H9 (cell line): ENCODE data around the gene PNKD. TPM values are rescaled to one million over a fixed set of nuclear protein-coding genes. Genes with fewer than 3 reads are reported as not detected.
A peak's percentile ranks its signal among the peaks of the same experiment; 100 is the strongest.

ENCODE experiments used
- DNase-seq: peaks from one replicate; pipeline ENCODE4 v3.0.0-alpha.2; 2017
- H2AFZ ChIP-seq: one replicate; pipeline ENCODE4 v1.6.1; 2013; ENCODE audit warnings: mild to moderate bottlenecking, low read length, control low read depth, moderate library complexity
- H2AK5ac ChIP-seq: 2 replicates; pipeline ENCODE4 v1.6.1; 2013; ENCODE audit warnings: low read length, control low read depth, mixed read lengths; ENCODE audit not compliant: insufficient read length
- H2BK120ac ChIP-seq: one replicate; pipeline ENCODE4 v1.6.1; 2013; ENCODE audit warnings: low read depth, mild to moderate bottlenecking, low read length, control low read depth, inconsistent platforms; ENCODE audit not compliant: poor library complexity, severe bottlenecking
- H2BK12ac ChIP-seq: 2 replicates; pipeline ENCODE4 v1.6.1; 2013; ENCODE audit warnings: low read length, control low read depth, mixed read lengths, low read depth; ENCODE audit not compliant: insufficient read length
- H2BK15ac ChIP-seq: 2 replicates; pipeline ENCODE4 v1.6.1; 2013; ENCODE audit warnings: low read depth, low read length, control low read depth
- H2BK20ac ChIP-seq: one replicate; pipeline ENCODE4 v1.6.1; 2013; ENCODE audit warnings: low read depth, mild to moderate bottlenecking, low read length, control low read depth, inconsistent platforms; ENCODE audit not compliant: poor library complexity, severe bottlenecking
- H2BK5ac ChIP-seq: 2 replicates; pipeline ENCODE4 v1.6.1; 2013; ENCODE audit warnings: low read length, control low read depth, mixed read lengths; ENCODE audit not compliant: insufficient read length
- H3K14ac ChIP-seq: 2 replicates; pipeline ENCODE4 v1.6.1; 2013; ENCODE audit warnings: low read length, control low read depth; ENCODE audit not compliant: insufficient read depth
- H3K18ac ChIP-seq: 2 replicates; pipeline ENCODE4 v1.6.1; 2013; ENCODE audit warnings: low read depth, mild to moderate bottlenecking, mixed read lengths, low read length, control low read depth; ENCODE audit not compliant: insufficient read length
- H3K23ac ChIP-seq: 2 replicates; pipeline ENCODE4 v1.6.1; 2013; ENCODE audit warnings: low read length, control low read depth, mixed read lengths, low read depth; ENCODE audit not compliant: insufficient read length
- H3K23me2 ChIP-seq: 2 replicates; pipeline ENCODE4 v1.6.1; 2013; ENCODE audit warnings: low read depth, mild to moderate bottlenecking, mixed read lengths, low read length, control low read depth; ENCODE audit not compliant: insufficient read length, poor library complexity, severe bottlenecking
- H3K27ac ChIP-seq: 2 replicates; pipeline ENCODE4 v1.5.1; 2013; ENCODE audit warnings: low read length, control low read depth, mixed read lengths, low read depth; ENCODE audit not compliant: insufficient read length
- H3K27me3 ChIP-seq: 2 replicates; pipeline ENCODE4 v1.6.1; 2013; ENCODE audit warnings: low read length, control low read depth, inconsistent platforms; ENCODE audit not compliant: insufficient read depth
- H3K4ac ChIP-seq: 2 replicates; pipeline ENCODE4 v1.6.1; 2013; ENCODE audit warnings: low read depth, mild to moderate bottlenecking, control low read depth, inconsistent platforms, low read length, moderate library complexity
- H3K4me1 ChIP-seq: 2 replicates; pipeline ENCODE4 v1.6.1; 2013; ENCODE audit warnings: low read length, control low read depth, inconsistent platforms; ENCODE audit not compliant: insufficient read depth
- H3K4me2 ChIP-seq: 2 replicates; pipeline ENCODE4 v1.6.1; 2013; ENCODE audit warnings: low read length, control low read depth, mixed read lengths; ENCODE audit not compliant: insufficient read length, insufficient read depth
- H3K56ac ChIP-seq: 2 replicates; pipeline ENCODE4 v1.6.1; 2013; ENCODE audit warnings: low read depth, mild to moderate bottlenecking, mixed read lengths, low read length, control low read depth; ENCODE audit not compliant: insufficient read length
- H3K79me1 ChIP-seq: 2 replicates; pipeline ENCODE4 v1.6.1; 2013; ENCODE audit warnings: low read depth, mild to moderate bottlenecking, moderate library complexity, low read length, control low read depth, inconsistent platforms; ENCODE audit not compliant: insufficient read depth, poor library complexity, severe bottlenecking
- H3K79me2 ChIP-seq: 2 replicates; pipeline ENCODE4 v1.6.1; 2013; ENCODE audit warnings: low read length, control low read depth, inconsistent platforms; ENCODE audit not compliant: insufficient read depth
- H3K9ac ChIP-seq: 2 replicates; pipeline ENCODE4 v1.6.1; 2013; ENCODE audit warnings: low read length, control low read depth, mixed read lengths; ENCODE audit not compliant: insufficient read length; ENCODE audit errors: extremely low read depth
- H3K9me3 ChIP-seq: one replicate; pipeline ENCODE4 v1.6.1; 2013; ENCODE audit warnings: low read depth, low read length, inconsistent platforms; ENCODE audit not compliant: control insufficient read depth
- H3T11ph ChIP-seq: one replicate; pipeline ENCODE4 v1.6.1; 2013; ENCODE audit warnings: mild to moderate bottlenecking, low read length, control low read depth, inconsistent platforms
- H4K20me1 ChIP-seq: one replicate; pipeline ENCODE4 v1.6.1; 2013; ENCODE audit not compliant: control insufficient read depth, insufficient read length, insufficient read depth
- H4K5ac ChIP-seq: 2 replicates; pipeline ENCODE4 v1.6.1; 2013; ENCODE audit warnings: low read depth, mild to moderate bottlenecking, mixed read lengths, low read length, control low read depth; ENCODE audit not compliant: insufficient read length
- H4K8ac ChIP-seq: replicated peaks from 2 replicates; pipeline ENCODE4 v1.6.1; 2013; ENCODE audit warnings: low read length, control low read depth, mixed read lengths, low read depth; ENCODE audit not compliant: insufficient read length
- H4K91ac ChIP-seq: 2 replicates; pipeline ENCODE4 v1.6.1; 2013; ENCODE audit warnings: low read depth, mild to moderate bottlenecking, moderate library complexity, mixed read lengths, low read length, control low read depth; ENCODE audit not compliant: insufficient read length
- H3K27ac Mint-ChIP-seq, 3 experiments: 2 replicates in 2 of 3; 3 replicates in 1 of 3; pipeline ENCODE4 v1.8.0; 2020 to 2021; ENCODE audit warnings: mixed read lengths in 3 of 3, mild to moderate bottlenecking in 1 of 3, moderate library complexity in 1 of 3
- H3K27me3 Mint-ChIP-seq: 2 replicates; pipeline ENCODE4 v1.8.0; 2021; ENCODE audit warnings: low read depth, mild to moderate bottlenecking, moderate library complexity, mixed read lengths
- H3K36me3 Mint-ChIP-seq, 3 experiments: 2 replicates in 2 of 3; 3 replicates in 1 of 3; pipeline ENCODE4 v1.8.0; 2020 to 2021; ENCODE audit warnings: low read depth in 3 of 3, mixed read lengths in 3 of 3; ENCODE audit not compliant: insufficient read depth in 1 of 3
- H3K4me1 Mint-ChIP-seq, 2 experiments: 2 replicates each; pipeline ENCODE4 v1.8.0; 2020; ENCODE audit warnings: mixed read lengths in 2 of 2
- H3K4me3 Mint-ChIP-seq, 2 experiments: 2 replicates in 1 of 2; 3 replicates in 1 of 2; pipeline ENCODE4 v1.8.0; 2020 to 2021; ENCODE audit warnings: mild to moderate bottlenecking in 2 of 2, mixed read lengths in 2 of 2, moderate library complexity in 1 of 2
- H3K9me3 Mint-ChIP-seq, 2 experiments: 2 replicates in 1 of 2; 3 replicates in 1 of 2; pipeline ENCODE4 v1.8.0; 2020; ENCODE audit warnings: mild to moderate bottlenecking in 2 of 2, mixed read lengths in 2 of 2, moderate library complexity in 1 of 2
- CTCF ChIP-seq: fragments of 200-600 bp; sonication (generic); conservative IDR thresholded peaks from 3 replicates; pipeline ENCODE4 v1.8.0; 2021; ENCODE audit warnings: antibody characterized with exemption, mild to moderate bottlenecking
- WGBS: extraction: QIAGEN DNeasy Blood & Tissue Kit; methylation state at CpG from one replicate; pipeline ENCODE4 v1.1.7; 2013; ENCODE audit warnings: missing lambda C conversion rate, low lambda C conversion rate, mixed read lengths; ENCODE audit not compliant: insufficient read length; ENCODE audit errors: extremely low coverage; 5-methylcytosine and 5-hydroxymethylcytosine counted together
- total RNA-seq: library from RNA; stranded (reverse); gene quantifications from 2 replicates; pipeline ENCODE4 v1.2.1, GENCODE V29; 2021

The PNKD gene
- total RNA-seq, 1 experiment from 2014 or later, result 31.6 TPM

- H2BK12ac ChIP-seq, result no peak overlapping the region
- no CpG with 5 or more reads among the region's 9 CpGs for WGBS
- no peak overlapping the region for H4K5ac ChIP-seq
- H3K27ac ChIP-seq, result no peak overlapping the region
- Mint-ChIP-seq H3K27me3 (peaks cover 3% of the 10 kb centered on the region), H3K27ac (0 out of 7 replicates have a peak overlapping the region, but pooled peaks of 1 of the 3 experiments have one; percentile 5), H3K4me1 (peaks cover 6 to 9% of the 10 kb centered on the region in 2 experiments), H3K4me3 (no peak overlapping the region), H3K36me3 (no peaks in the 10 kb centered on the region; a peak in 1 of 7 replicates), H3K9me3 (no peaks in the 10 kb centered on the region)
- no peaks in the 10 kb centered on the region for H4K20me1 ChIP-seq
- no peak overlapping the region for H3K56ac ChIP-seq
- H4K8ac ChIP-seq, result no peak overlapping the region
- H3K79me1 ChIP-seq, result no peaks in the 10 kb centered on the region
- H2BK5ac ChIP-seq, result no peak overlapping the region
- no peak overlapping the region for H2BK15ac ChIP-seq
- no peak overlapping the region for H4K91ac ChIP-seq
- H3K27me3 ChIP-seq, result no peaks in the 10 kb centered on the region
- H3K23ac ChIP-seq, result no peak overlapping the region
- peak; percentile 88 for DNase-seq
- no peak overlapping the region for H3K4me2 ChIP-seq
- peak; percentile 98 for TF ChIP-seq CTCF
- no peaks in the 10 kb centered on the region for H3K79me2 ChIP-seq
- no peaks in the 10 kb centered on the region for H3K4me1 ChIP-seq
- no peak overlapping the region for H3K4ac ChIP-seq
- H3K9ac ChIP-seq, result no peak overlapping the region
- H3K14ac ChIP-seq, result no peak overlapping the region
- no peak overlapping the region for H2AK5ac ChIP-seq
- no peaks in the 10 kb centered on the region for H3K23me2 ChIP-seq
- H3K9me3 ChIP-seq, result no peaks in the 10 kb centered on the region
- no peak overlapping the region for H3T11ph ChIP-seq
- no peak overlapping the region for H2BK20ac ChIP-seq
- no peak overlapping the region for H2AFZ ChIP-seq
- no peak overlapping the region for H2BK120ac ChIP-seq
- no peak overlapping the region for H3K18ac ChIP-seq
Observed at GRCh38 chr2:218301176-218301819, 31.0 kb downstream of the PNKD start.
